PC-9 (cell line): ENCODE measurements around the gene ZNF865. TPM values are rescaled to one million over a fixed set of nuclear protein-coding genes. Genes with fewer than 3 reads are reported as not detected.

ENCODE experiments used
- BruUV-seq: library from RNA; stranded (reverse); fragments of 400-500 nt; replicated peaks from 2 replicates; lab custom pipeline; 2021; lab: Mats Ljungman, UMichigan
- CTCF ChIA-PET: fragments of 300-600 bp; sonication (Branson Sonifier 250); formaldehyde crosslinking; loops from one replicate; lab custom pipeline; 2022; ENCODE audit warnings: antibody characterized with exemption; lab: Charles Lee
- POLR2A ChIA-PET: fragments of 300-600 bp; sonication (Branson Sonifier 250); formaldehyde crosslinking; loops from one replicate; lab custom pipeline; 2022; ENCODE audit warnings: antibody characterized with exemption; ENCODE audit not compliant: unreplicated experiment; lab: Charles Lee
- DNase-seq, 2 experiments: peaks; one replicate each; pipeline versions ENCODE4 v3.0.0 to v3.0.0-alpha.2; 2015 to 2022; ENCODE audit warnings: mixed read lengths in 1 of 2
- H2AFZ ChIP-seq: fragments of 200-600 bp; sonication (generic); 2 replicates; pipeline ENCODE4 v1.8.1; 2017; ENCODE audit warnings: antibody characterized with exemption
- H3F3A ChIP-seq: fragments of 200-600 bp; sonication (generic); 2 replicates; pipeline ENCODE4 v1.8.1; 2017; ENCODE audit warnings: antibody characterized with exemption, mild to moderate bottlenecking, low read depth; ENCODE audit not compliant: insufficient read depth
- H3K27ac ChIP-seq: fragments of 200-600 bp; sonication (generic); 2 replicates; pipeline ENCODE4 v1.6.1; 2016; ENCODE audit warnings: mixed run types
- H3K27me3 ChIP-seq: fragments of 200-600 bp; sonication (generic); 2 replicates; pipeline ENCODE4 v1.6.1; 2016; ENCODE audit warnings: low read depth, mixed run types; ENCODE audit not compliant: insufficient read depth
- H3K36me3 ChIP-seq: fragments of 200-600 bp; sonication (generic); 2 replicates; pipeline ENCODE4 v1.6.1; 2016; ENCODE audit warnings: low read depth, mixed run types
- H3K4me1 ChIP-seq: fragments of 200-600 bp; sonication (generic); replicated peaks from 2 replicates; pipeline ENCODE4 v1.6.1; 2016; ENCODE audit warnings: mixed run types; ENCODE audit not compliant: insufficient read depth
- H3K4me2 ChIP-seq: fragments of 200-600 bp; sonication (generic); 2 replicates; pipeline ENCODE4 v1.6.1; 2017; ENCODE audit warnings: mixed run types
- H3K4me3 ChIP-seq: fragments of 200-600 bp; sonication (generic); 2 replicates; pipeline ENCODE4 v1.6.1; 2016; ENCODE audit warnings: mixed run types
- H3K79me2 ChIP-seq: fragments of 200-600 bp; sonication (generic); 2 replicates; pipeline ENCODE4 v1.6.1; 2017; ENCODE audit warnings: low read depth, mixed run types
- H3K9me2 ChIP-seq: fragments of 200-600 bp; sonication (generic); 2 replicates; pipeline ENCODE4 v1.8.1; 2017; ENCODE audit warnings: mild to moderate bottlenecking; ENCODE audit not compliant: insufficient read depth
- H3K9me3 ChIP-seq: fragments of 200-600 bp; sonication (generic); 2 replicates; pipeline ENCODE4 v1.8.1; 2016; ENCODE audit warnings: low read depth; ENCODE audit not compliant: insufficient read depth
- H4K20me1 ChIP-seq: fragments of 200-600 bp; sonication (generic); 2 replicates; pipeline ENCODE4 v1.8.1; 2017; ENCODE audit not compliant: insufficient read depth
- EZH2 ChIP-seq: fragments of 200-600 bp; sonication (generic); IDR thresholded peaks from 2 replicates; pipeline ENCODE4 v1.8.0; 2017; ENCODE audit warnings: antibody characterized with exemption, low read depth
- intact Hi-C: fragments of 100-400 bp; cut with micrococcal nuclease; formaldehyde crosslinking; loops from one replicate; pipeline ENCODE4 v1.10.0; 2022; ENCODE audit not compliant: unreplicated experiment
- total RNA-seq: library from RNA; stranded (reverse); gene quantifications from 2 replicates; pipeline ENCODE4 v1.2.3, GENCODE V29; 2021
- TF ChIP-seq, protein P1 (sequence below): fragments of 200-600 bp; sonication (generic); conservative IDR thresholded peaks from 2 replicates; pipeline ENCODE4 v1.6.1; 2017; ENCODE audit warnings: mixed run types, antibody characterized with exemption, mild to moderate bottlenecking, moderate library complexity

ZNF865 gene
- total RNA-seq, 1 experiment from 2014 or later, result 26.8 TPM

DNA sequence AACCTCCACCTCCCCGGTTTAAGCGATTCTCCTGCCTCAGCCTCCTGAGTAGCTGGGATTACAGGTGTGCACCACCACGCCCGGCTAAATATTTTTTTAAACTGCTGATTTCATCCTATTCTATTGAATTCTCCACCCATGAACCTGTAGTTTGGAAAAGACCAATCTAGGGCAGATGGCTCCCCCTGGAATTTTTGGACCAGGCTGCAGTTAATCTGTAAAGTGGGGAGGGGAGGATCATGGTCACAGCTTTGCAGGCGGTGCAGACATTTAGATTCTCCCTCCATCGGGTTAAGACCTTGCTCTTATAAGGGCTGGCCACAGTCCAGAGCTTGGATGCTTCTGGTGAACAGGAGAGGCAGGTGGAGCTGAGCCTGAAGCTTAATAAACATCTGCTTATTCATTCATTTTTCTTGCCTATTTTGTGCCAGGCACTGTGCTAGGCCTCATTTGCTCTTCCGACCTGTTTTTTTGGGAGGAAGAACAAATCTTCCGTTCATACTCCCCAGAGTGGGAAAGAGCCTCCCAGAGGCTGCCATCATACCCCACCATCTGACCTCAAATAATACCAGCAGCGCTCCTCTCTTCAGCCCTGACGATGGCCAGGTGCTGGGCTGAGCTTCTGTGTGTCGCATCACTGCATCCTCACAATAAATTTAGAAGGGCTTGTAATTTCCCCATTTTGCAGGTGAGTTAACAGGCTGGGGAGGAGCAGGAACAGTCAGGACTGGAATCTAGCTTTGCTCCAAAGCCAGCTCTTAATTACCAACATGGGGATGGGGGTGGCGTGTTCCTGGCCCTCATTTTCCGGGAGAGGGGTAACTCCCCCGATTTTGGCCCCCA is 41.7 kb downstream of the ZNF865 start:
- no TSS peak for BruUV-seq
- DNase-seq, result no peak
- POLR2A ChIA-PET, result interaction anchor here (0.6 to 0.7 kb wide), 2 partner anchors 16 to 172 kb away, joined by 3 to 4 read pairs; no protein-coding TSS in a partner anchor
- CTCF ChIA-PET, result interaction anchor here (0.6 kb wide), 1 partner anchor 661 kb away, joined by 3 read pairs; no protein-coding TSS in a partner anchor
- H3K79me2 ChIP-seq, result peaks cover 42% of the 10 kb centered on the region
- no peaks in the 10 kb centered on the region for H3K27me3 ChIP-seq
- no peak overlapping the region for H3K27ac ChIP-seq
- no peaks in the 10 kb centered on the region for H3K9me3 ChIP-seq
- H3K4me3 ChIP-seq, result no peak overlapping the region
- H2AFZ ChIP-seq, result no peak overlapping the region
- peaks cover 8% of the 10 kb centered on the region; the same call in 1 of the 2 replicates for H4K20me1 ChIP-seq
- TF ChIP-seq EZH2, result no peak
- TF ChIP-seq, protein P1, sequence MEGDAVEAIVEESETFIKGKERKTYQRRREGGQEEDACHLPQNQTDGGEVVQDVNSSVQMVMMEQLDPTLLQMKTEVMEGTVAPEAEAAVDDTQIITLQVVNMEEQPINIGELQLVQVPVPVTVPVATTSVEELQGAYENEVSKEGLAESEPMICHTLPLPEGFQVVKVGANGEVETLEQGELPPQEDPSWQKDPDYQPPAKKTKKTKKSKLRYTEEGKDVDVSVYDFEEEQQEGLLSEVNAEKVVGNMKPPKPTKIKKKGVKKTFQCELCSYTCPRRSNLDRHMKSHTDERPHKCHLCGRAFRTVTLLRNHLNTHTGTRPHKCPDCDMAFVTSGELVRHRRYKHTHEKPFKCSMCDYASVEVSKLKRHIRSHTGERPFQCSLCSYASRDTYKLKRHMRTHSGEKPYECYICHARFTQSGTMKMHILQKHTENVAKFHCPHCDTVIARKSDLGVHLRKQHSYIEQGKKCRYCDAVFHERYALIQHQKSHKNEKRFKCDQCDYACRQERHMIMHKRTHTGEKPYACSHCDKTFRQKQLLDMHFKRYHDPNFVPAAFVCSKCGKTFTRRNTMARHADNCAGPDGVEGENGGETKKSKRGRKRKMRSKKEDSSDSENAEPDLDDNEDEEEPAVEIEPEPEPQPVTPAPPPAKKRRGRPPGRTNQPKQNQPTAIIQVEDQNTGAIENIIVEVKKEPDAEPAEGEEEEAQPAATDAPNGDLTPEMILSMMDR, result no peak
- H3F3A ChIP-seq, result peaks cover 26% of the 10 kb centered on the region; the same call in 1 of the 2 replicates
- no peaks in the 10 kb centered on the region for H3K9me2 ChIP-seq
- no peak overlapping the region for H3K4me2 ChIP-seq
- H3K4me1 ChIP-seq, result peaks cover 8% of the 10 kb centered on the region
- intact Hi-C loops, result no loop called here
- H3K36me3 ChIP-seq, result peaks cover 6% of the 10 kb centered on the region

DNA sequence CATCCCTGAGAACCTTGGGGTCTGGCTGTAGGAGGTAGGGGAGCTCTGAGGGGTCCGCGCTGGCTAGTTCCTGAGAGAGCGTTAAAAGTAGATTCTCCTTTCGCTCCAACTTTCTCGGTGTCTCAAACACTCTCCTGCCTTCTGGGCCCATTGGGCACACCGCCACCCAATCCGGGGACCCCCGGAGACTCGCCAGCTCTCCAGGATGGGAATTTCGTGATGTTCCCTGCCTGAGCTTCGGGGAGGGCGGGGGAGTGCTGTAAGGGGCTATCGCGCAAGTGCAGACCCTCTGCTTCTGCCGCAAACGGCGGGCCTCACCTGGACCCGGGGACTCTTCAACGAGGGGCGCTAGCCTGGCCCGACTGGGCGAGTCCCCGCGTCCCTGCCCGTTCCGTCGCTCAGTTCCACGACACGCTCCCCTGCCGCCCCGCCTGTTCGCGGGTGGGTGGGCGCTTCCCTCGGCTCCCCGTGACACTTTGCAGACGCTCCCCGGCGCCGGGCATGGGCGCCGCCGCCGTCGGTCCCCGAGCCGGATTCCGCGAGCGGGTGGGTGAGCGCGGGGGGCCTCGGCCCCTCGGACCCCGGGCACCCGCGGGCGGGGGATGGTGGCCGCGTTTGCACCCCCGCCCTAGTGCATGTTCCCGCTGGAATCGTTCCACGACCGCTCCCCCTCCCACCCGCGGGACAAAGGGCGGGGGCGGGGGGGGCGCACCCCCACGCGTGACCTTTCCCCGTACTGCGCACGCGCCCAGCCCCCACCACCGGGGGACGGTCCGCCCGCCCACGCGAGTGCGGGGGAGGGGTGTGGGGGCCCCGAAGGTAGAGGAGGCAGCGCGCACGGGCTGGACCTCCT is 42.5 kb downstream of the ZNF865 start, which contains the start of gene CCDC106:
TSS of gene CCDC106 (plus strand) at position 481 of the 853 bp plus-strand sequence. CDS start 835 bp downstream, outside the sequence.
- Histone ChIP-seq H3F3A (peaks cover 24% of the 10 kb centered on the region; the same call in 1 of the 2 replicates), H3K4me1 (peaks cover 11% of the 10 kb centered on the region), H3K4me2 (no peak within 1 kb of the TSS), H3K4me3 (no peak within 1 kb of the TSS), H3K79me2 (peaks cover 34% of the 10 kb centered on the region), H2AFZ (no peak within 1 kb of the TSS), H3K9me3 (no peaks in the 10 kb centered on the region), H4K20me1 (peaks cover 8% of the 10 kb centered on the region; the same call in 1 of the 2 replicates), H3K36me3 (peaks cover 6% of the 10 kb centered on the region), H3K27ac (no peak within 1 kb of the TSS), H3K9me2 (no peaks in the 10 kb centered on the region), H3K27me3 (no peaks in the 10 kb centered on the region)
- ChIA-PET POLR2A (no interaction called here), CTCF (no interaction called here)
- no peak for TF ChIP-seq EZH2
- TF ChIP-seq, protein P1, result no peak
- peak in 1 of 2 experiments; percentile 9 for DNase-seq
- no TSS peak for BruUV-seq
- intact Hi-C loops, result no loop called here
